Epithelial cell of proximal tubule (primary cell): ENCODE data around the gene RYK. TPM values are rescaled to one million over a fixed set of nuclear protein-coding genes. Genes with fewer than 3 reads are reported as not detected.

ENCODE experiments used
- DNase-seq: peaks from one replicate; pipeline ENCODE4 v3.0.0-alpha.2; 2011; ENCODE audit warnings: low read depth
- H3K4me3 ChIP-seq: 2 replicates; pipeline ENCODE4 v1.5.1; 2011; ENCODE audit warnings: low read depth, mild to moderate bottlenecking, low read length
- total RNA-seq: library from RNA; depleted of rRNA; stranded (reverse); fragments of >200 nt; gene quantifications from 2 replicates; pipeline ENCODE4 v1.2.3, GENCODE V29; 2015
- TF ChIP-seq, protein P1 (sequence below): conservative IDR thresholded peaks from 2 replicates; pipeline ENCODE4 v1.5.1; 2012; ENCODE audit warnings: low read depth, mild to moderate bottlenecking, low read length

RYK gene
- total RNA-seq, 1 donor from 2014 or later = 33.5 TPM

DNA sequence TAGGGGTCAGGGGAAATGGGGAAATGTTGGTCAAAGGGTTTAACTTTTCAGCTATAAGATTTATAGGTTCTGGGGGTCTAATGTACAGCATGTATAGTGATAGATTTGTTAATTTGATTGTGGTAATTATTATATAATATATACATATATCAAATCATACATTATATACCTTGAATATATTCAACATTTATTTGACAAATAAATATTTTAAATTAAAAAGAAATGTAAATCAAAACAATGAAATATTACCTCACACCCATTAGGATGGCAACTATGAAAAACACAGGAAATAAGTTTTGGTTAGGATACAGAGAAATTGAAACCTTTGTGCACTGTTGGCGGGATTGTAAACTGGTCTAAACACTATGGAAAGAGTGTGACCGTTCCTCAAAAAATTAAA, 135.9 kb downstream of the RYK start:
- DNase-seq = no peak
- no peak overlapping the region for H3K4me3 ChIP-seq
- TF ChIP-seq, protein P1, sequence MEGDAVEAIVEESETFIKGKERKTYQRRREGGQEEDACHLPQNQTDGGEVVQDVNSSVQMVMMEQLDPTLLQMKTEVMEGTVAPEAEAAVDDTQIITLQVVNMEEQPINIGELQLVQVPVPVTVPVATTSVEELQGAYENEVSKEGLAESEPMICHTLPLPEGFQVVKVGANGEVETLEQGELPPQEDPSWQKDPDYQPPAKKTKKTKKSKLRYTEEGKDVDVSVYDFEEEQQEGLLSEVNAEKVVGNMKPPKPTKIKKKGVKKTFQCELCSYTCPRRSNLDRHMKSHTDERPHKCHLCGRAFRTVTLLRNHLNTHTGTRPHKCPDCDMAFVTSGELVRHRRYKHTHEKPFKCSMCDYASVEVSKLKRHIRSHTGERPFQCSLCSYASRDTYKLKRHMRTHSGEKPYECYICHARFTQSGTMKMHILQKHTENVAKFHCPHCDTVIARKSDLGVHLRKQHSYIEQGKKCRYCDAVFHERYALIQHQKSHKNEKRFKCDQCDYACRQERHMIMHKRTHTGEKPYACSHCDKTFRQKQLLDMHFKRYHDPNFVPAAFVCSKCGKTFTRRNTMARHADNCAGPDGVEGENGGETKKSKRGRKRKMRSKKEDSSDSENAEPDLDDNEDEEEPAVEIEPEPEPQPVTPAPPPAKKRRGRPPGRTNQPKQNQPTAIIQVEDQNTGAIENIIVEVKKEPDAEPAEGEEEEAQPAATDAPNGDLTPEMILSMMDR = no peak

DNA sequence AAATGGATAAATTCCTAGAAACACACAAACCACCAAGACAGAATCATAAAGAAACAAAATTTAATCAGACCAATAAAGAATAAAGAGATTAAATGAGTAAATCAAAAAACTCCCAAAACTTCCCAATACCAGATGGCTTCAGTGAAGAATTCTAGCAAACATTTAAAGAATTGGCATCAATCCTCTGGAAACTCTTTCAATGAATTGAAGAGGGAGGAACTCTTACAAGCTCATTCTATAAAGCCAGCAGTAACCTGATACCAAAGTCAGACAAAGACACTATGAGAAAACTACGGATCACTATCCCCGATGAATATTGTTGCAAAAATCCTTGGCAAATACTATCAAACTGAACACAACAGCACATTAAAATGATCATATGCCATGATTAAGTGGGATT, 139.0 kb downstream of the RYK start:
- H3K4me3 ChIP-seq = no peak overlapping the region
- DNase-seq = no peak
- TF ChIP-seq, protein P1 = no peak

DNA sequence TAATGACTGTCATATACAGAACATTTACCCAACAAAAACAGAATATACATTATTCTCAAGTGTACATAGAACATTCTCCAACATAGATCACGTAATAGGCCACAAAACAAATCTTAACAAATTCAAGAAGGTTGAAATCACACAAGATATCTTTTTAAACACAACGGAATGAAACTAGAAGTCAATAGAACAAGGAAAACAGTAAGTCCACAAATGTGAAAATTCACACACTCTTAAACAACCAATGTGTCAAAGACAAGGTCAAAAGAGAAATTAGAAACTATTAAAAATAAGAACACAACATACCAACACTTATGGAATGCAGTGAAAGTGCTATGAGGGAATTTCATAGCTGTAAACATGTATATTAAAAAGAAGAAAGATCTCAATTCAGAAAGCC, 139.7 kb downstream of the RYK start:
- TF ChIP-seq, protein P1 = no peak
- H3K4me3 ChIP-seq = no peak overlapping the region
- DNase-seq = no peak

Other genes starting within 250 kb of the RYK start
- gene SLCO2A1, start 220.9 kb downstream of the RYK start, total RNA-seq = 0.36 and 0.75 TPM in 2 replicates
- 98.7 and 109 TPM in 2 replicates for gene AMOTL2, start 123.6 kb upstream of the RYK start, total RNA-seq
- 52.5 and 80.5 TPM in 2 replicates for gene ANAPC13, start 235.1 kb upstream of the RYK start, total RNA-seq
- gene CEP63, start 235.2 kb upstream of the RYK start, total RNA-seq = 10.3 and 21.4 TPM in 2 replicates